Neural crest cell (in vitro differentiated cells): ENCODE measurements around the gene GAB2. TPM values are rescaled to one million over a fixed set of nuclear protein-coding genes. Genes with fewer than 3 reads are reported as not detected.
A peak's percentile ranks its signal among the peaks of the same experiment; 100 is the strongest.

Experiments
- DNase-seq: peaks from one replicate; pipeline ENCODE4 v3.0.0; 2021; ENCODE audit warnings: low read depth, mixed read lengths, low spot score
- H3K27ac Mint-ChIP-seq: one replicate; pipeline ENCODE4 v1.8.0; 2021; ENCODE audit warnings: mild to moderate bottlenecking, mixed read lengths; ENCODE audit not compliant: unreplicated experiment
- H3K27me3 Mint-ChIP-seq: 2 replicates; pipeline ENCODE4 v1.8.0; 2021; ENCODE audit warnings: low read depth, mild to moderate bottlenecking, mixed read lengths
- H3K36me3 Mint-ChIP-seq: 2 replicates; pipeline ENCODE4 v1.8.0; 2021; ENCODE audit warnings: low read depth, mild to moderate bottlenecking, mixed read lengths
- H3K4me1 Mint-ChIP-seq: 2 replicates; pipeline ENCODE4 v1.8.0; 2021; ENCODE audit warnings: mixed read lengths
- H3K4me3 Mint-ChIP-seq: one replicate; pipeline ENCODE4 v1.8.0; 2021; ENCODE audit warnings: mild to moderate bottlenecking, mixed read lengths
- H3K9me3 Mint-ChIP-seq: 2 replicates; pipeline ENCODE4 v1.8.0; 2021; ENCODE audit warnings: mixed read lengths
- total RNA-seq: library from RNA; stranded (reverse); gene quantifications from 2 replicates; pipeline ENCODE4 v1.2.1, GENCODE V29; 2021
- TF ChIP-seq, protein P1 (sequence below): fragments of 200-600 bp; sonication (generic); conservative IDR thresholded peaks from 2 replicates; pipeline ENCODE4 v1.5.0; 2021; ENCODE audit warnings: antibody characterized with exemption, mild to moderate bottlenecking

Gene GAB2
- total RNA-seq, 1 donor from 2014 or later = 27.9 TPM

DNA sequence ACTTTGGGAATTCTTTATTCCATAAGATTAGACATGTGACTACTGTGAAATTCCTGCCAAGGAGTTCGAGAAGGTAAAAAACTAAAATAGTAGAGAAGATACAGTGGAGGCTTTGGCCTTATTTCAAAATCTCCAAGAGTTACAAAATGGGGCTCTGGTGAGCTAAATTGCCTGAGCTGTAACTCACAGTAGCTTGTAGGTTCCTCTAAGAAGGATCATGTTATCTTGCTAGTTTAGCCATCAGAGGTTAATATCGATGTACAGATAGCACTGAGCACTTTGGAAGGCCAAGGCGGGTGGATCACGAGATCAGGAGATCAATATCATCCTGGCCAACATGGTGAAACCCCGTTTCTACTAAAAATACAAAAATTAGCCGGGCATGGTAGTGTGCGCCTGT, 147.8 kb downstream of the GAB2 start:
- no peak overlapping the region for H3K27ac Mint-ChIP-seq
- peaks cover 14% of the 10 kb centered on the region for H3K9me3 Mint-ChIP-seq
- no peak for DNase-seq
- TF ChIP-seq, protein P1, sequence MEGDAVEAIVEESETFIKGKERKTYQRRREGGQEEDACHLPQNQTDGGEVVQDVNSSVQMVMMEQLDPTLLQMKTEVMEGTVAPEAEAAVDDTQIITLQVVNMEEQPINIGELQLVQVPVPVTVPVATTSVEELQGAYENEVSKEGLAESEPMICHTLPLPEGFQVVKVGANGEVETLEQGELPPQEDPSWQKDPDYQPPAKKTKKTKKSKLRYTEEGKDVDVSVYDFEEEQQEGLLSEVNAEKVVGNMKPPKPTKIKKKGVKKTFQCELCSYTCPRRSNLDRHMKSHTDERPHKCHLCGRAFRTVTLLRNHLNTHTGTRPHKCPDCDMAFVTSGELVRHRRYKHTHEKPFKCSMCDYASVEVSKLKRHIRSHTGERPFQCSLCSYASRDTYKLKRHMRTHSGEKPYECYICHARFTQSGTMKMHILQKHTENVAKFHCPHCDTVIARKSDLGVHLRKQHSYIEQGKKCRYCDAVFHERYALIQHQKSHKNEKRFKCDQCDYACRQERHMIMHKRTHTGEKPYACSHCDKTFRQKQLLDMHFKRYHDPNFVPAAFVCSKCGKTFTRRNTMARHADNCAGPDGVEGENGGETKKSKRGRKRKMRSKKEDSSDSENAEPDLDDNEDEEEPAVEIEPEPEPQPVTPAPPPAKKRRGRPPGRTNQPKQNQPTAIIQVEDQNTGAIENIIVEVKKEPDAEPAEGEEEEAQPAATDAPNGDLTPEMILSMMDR = no peak
- peaks cover 38% of the 10 kb centered on the region for H3K36me3 Mint-ChIP-seq
- peaks cover 18% of the 10 kb centered on the region for H3K4me1 Mint-ChIP-seq
- no peak overlapping the region for H3K4me3 Mint-ChIP-seq
- H3K27me3 Mint-ChIP-seq = no peaks in the 10 kb centered on the region

DNA sequence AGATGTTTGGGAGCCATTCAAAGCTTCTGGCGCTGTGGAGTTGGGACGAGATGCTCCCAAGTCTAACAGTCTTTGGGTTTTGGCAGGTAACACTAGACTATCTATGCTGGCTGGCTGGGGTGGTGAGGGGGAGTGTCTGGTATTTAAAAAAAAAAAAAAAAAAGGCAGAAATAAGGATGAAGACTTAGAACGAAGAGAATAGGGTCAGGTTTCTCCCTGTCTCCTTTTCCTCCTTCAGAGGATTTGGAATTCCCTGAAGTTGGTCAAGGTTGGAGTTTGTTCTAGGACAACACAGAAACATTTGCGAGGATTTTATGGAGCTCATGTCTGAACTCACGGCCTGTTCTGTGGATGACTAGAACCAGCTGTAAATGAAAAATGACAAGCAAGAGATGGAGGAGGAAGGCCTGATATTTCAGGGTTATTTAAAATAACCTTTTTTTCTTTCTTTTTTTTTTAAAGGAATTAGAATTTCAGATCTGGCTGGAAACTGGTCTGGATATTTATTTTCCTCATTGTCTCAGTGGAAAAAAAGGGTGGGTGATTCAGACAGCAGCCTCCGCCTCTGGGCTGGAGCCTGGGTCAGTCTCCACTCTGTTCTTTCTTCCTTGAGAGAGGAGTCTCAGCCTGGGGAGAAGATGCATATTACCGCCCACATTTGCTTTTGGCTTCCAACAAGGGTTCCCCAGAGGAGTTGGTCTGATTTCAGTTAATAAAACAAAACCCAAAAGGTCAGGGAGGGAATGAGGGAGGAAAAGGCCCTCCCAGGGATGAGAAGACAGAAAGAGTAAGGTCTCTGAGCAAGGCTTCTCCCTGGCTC, 148.8 kb downstream of the GAB2 start:
- Mint-ChIP-seq H3K27me3 (no peaks in the 10 kb centered on the region), H3K9me3 (peaks cover 14% of the 10 kb centered on the region), H3K4me3 (no peak overlapping the region), H3K4me1 (peaks cover 18% of the 10 kb centered on the region), H3K36me3 (peaks cover 33% of the 10 kb centered on the region), H3K27ac (no peak overlapping the region)
- TF ChIP-seq, protein P1 = no peak
- DNase-seq = no peak

DNA sequence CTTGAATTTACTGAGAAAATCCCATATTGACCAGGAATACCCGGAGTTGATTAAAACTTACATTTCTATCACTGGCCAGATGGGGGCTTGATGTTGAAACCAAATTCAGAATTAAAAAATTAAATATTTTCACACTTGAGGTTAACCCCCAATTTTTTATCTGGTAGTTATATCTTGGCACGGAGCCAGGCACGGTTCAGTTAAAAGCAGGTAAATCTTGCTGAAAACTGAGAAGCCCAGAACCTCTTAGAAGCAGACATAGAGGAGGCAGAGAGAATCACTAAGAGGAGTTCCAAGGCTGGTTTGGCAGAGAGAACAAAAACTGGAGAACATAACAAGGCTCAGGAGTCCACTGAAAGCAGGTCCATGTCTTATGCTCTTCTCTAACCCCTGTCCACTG, 151.2 kb downstream of the GAB2 start:
- Mint-ChIP-seq H3K4me3 (no peak overlapping the region), H3K4me1 (peaks cover 18% of the 10 kb centered on the region), H3K9me3 (peaks cover 3% of the 10 kb centered on the region), H3K36me3 (peaks cover 9% of the 10 kb centered on the region), H3K27me3 (no peaks in the 10 kb centered on the region), H3K27ac (peak overlapping the region; percentile 57)
- no peak for DNase-seq
- TF ChIP-seq, protein P1 = peak; percentile 21

GRCh38 chr11:78265326-78265725, 152.3 kb downstream of the GAB2 start:
- Mint-ChIP-seq H3K4me1 (peaks cover 14% of the 10 kb centered on the region), H3K27ac (no peak overlapping the region), H3K27me3 (no peaks in the 10 kb centered on the region), H3K9me3 (no peaks in the 10 kb centered on the region), H3K4me3 (no peak overlapping the region), H3K36me3 (peaks cover 3% of the 10 kb centered on the region)
- no peak for DNase-seq
- TF ChIP-seq, protein P1 = no peak

DNA sequence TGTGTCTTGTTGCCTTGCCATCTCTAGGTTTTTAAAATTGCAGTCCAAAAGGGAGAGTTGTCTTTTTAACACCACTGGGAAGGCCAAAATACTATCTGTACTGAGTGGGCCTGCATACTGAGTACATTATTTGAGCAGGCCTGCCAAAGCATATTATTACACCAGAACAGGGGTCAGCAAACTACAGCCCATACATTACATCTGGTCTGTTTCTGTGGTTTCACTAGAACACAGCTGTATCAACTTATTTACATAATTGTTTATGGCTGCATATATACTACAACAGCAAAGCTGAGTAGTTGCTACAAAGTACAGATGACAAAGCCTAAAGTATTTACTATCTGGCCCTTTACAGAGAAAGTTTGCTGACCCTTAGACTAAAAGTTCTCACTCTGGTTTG, 154.9 kb downstream of the GAB2 start:
- peaks cover 7% of the 10 kb centered on the region for H3K4me1 Mint-ChIP-seq
- H3K27ac Mint-ChIP-seq = no peak overlapping the region
- no peaks in the 10 kb centered on the region for H3K27me3 Mint-ChIP-seq
- H3K36me3 Mint-ChIP-seq = peaks cover 3% of the 10 kb centered on the region
- TF ChIP-seq, protein P1 = no peak
- no peak for DNase-seq
- no peaks in the 10 kb centered on the region for H3K9me3 Mint-ChIP-seq
- H3K4me3 Mint-ChIP-seq = no peak overlapping the region
